Sigmoid colon (tissue), 7 donors: ENCODE measurements around the gene FAT4. TPM values are rescaled to one million over a fixed set of nuclear protein-coding genes. Genes with fewer than 3 reads are reported as not detected.

ENCODE experiments used
- DNase-seq: peaks from one replicate; pipeline ENCODE4 v3.0.0-alpha.2; 2019
- H3K27ac ChIP-seq, 4 donors: fragments of 200-600 bp; sonication (generic); one replicate each; pipeline ENCODE4 v1.5.1; 2016 to 2019; ENCODE audit warnings: mild to moderate bottlenecking in 1 of 4
- H3K27me3 ChIP-seq, 3 donors: fragments of 200-600 bp; sonication (generic); one replicate each; pipeline ENCODE4 v1.5.1; 2019; ENCODE audit warnings: mild to moderate bottlenecking in 1 of 3
- H3K36me3 ChIP-seq, 4 donors: fragments of 200-600 bp; sonication (generic); one replicate each; pipeline ENCODE4 v1.5.1; 2016 to 2019
- H3K4me1 ChIP-seq, 4 donors: fragments of 200-600 bp; sonication (generic); one replicate each; pipeline ENCODE4 v1.5.1; 2017 to 2019
- H3K4me3 ChIP-seq, 4 donors: fragments of 200-600 bp; sonication (generic); one replicate each; pipeline ENCODE4 v1.5.1; 2017 to 2019; ENCODE audit warnings: mild to moderate bottlenecking in 2 of 4, moderate library complexity in 1 of 4
- H3K9me3 ChIP-seq, 4 donors: fragments of 200-600 bp in 3 of 4; sonication (generic) in 3 of 4; one replicate each; pipeline versions ENCODE4 v1.5.1 to v1.6.1; 2013 to 2019
- EP300 ChIP-seq, 4 donors: sonication (generic); formaldehyde crosslinking; IDR thresholded peaks; one replicate each; pipeline ENCODE4 v1.6.1; 2017; ENCODE audit warnings: antibody characterized with exemption in 4 of 4
- POLR2A ChIP-seq, 2 donors: fragments of 450-650 bp; IDR thresholded peaks; one replicate each; pipeline ENCODE4 v1.6.1; 2016; ENCODE audit warnings: antibody characterized with exemption in 2 of 2, mild to moderate bottlenecking in 2 of 2, moderate library complexity in 2 of 2
- POLR2AphosphoS5 ChIP-seq, 4 donors: sonication (generic); formaldehyde crosslinking; IDR thresholded peaks; one replicate each; pipeline ENCODE4 v1.6.1; 2017; ENCODE audit warnings: antibody characterized with exemption in 4 of 4
- WGBS, 2 donors: extraction: QIAGEN DNeasy Blood & Tissue Kit; methylation state at CpG; one replicate each; pipeline ENCODE4 v1.1.7; 2013; 5-methylcytosine and 5-hydroxymethylcytosine counted together
- intact Hi-C: fragments of 100-400 bp; cut with DNase I; formaldehyde crosslinking; loops from one replicate; pipeline ENCODE4 v1.15.1; 2023
- polyA plus RNA-seq, 3 donors: library from polyadenylated mRNA; stranded (reverse); fragments of 200-250 nt; gene quantifications; one replicate each; pipeline ENCODE4 v1.2.3, GENCODE V29; 2013
- total RNA-seq, 4 donors: library from RNA; depleted of rRNA; stranded (reverse); fragments of >200 nt; gene quantifications; one replicate each; pipeline ENCODE4 v1.1.0, GENCODE V29; 2016
- TF ChIP-seq, protein P1 (sequence below), 4 experiments: fragments of 450-650 bp in 3 of 4; fragments of 200-600 bp in 1 of 4; IDR thresholded peaks; one replicate each; pipeline ENCODE4 v1.5.1; 2016 to 2019; ENCODE audit warnings: antibody characterized with exemption in 4 of 4, mild to moderate bottlenecking in 3 of 4, moderate library complexity in 2 of 4
- donor health status: healthy with polysubstance abuse.
- donor health status: Bipolar disorder and iron deficiency.
- donor health status: healthy.

Gene FAT4
- total and polyA plus RNA-seq, 7 donors, result under 0.01 to 74.2 (median 46.2) TPM

DNA sequence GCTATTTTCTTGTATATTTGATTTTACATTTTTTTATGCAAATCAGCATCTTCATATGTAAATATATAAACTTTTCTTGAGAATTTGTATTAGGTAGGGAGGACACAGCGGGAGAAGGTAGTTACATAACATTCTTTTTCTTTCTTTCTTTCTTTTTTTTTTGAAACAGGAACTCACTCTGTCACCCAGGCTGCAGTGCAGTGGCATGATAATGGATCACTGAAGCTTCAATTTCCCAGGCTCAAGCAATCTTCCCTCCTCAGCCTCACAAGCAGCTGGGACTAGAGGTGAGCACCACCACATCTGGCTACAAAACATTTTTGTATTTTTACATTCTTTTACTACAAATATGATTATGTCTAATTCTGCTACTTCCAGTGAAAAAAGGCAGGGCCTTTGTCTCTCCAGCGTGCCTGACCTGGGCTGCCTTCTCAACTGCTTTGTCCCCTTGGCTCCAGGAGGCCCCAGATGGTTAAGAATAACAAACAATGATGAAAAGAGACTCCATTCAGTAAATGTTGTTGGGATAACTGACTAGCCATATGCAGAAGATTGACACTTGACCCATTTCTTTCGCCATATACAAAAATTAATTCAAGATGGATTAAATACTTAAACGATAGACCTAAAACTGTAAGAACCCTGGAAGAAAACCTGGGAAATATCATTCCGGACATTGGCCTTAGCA is 46.5 kb upstream of the FAT4 start:
- Histone ChIP-seq H3K4me3 (no peak overlapping the region), H3K27ac (no peak overlapping the region), H3K4me1 (no peaks in the 10 kb centered on the region), H3K27me3 (no peaks in the 10 kb centered on the region), H3K9me3 (no peaks in the 10 kb centered on the region), H3K36me3 (no peaks in the 10 kb centered on the region)
- WGBS, 2 donors, result 79 to 85% methylated on average over 5 of the region's 5 CpGs
- DNase-seq, result no peak
- TF ChIP-seq POLR2AphosphoS5 (IDR thresholded peaks at IDR 0.05), result no peak
- TF ChIP-seq, protein P1, sequence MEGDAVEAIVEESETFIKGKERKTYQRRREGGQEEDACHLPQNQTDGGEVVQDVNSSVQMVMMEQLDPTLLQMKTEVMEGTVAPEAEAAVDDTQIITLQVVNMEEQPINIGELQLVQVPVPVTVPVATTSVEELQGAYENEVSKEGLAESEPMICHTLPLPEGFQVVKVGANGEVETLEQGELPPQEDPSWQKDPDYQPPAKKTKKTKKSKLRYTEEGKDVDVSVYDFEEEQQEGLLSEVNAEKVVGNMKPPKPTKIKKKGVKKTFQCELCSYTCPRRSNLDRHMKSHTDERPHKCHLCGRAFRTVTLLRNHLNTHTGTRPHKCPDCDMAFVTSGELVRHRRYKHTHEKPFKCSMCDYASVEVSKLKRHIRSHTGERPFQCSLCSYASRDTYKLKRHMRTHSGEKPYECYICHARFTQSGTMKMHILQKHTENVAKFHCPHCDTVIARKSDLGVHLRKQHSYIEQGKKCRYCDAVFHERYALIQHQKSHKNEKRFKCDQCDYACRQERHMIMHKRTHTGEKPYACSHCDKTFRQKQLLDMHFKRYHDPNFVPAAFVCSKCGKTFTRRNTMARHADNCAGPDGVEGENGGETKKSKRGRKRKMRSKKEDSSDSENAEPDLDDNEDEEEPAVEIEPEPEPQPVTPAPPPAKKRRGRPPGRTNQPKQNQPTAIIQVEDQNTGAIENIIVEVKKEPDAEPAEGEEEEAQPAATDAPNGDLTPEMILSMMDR (IDR thresholded peaks at IDR 0.05), result no peak
- TF ChIP-seq POLR2A (IDR thresholded peaks at IDR 0.05), result no peak
- no peak for TF ChIP-seq EP300 (IDR thresholded peaks at IDR 0.05)
- intact Hi-C loops, result no loop called here

DNA sequence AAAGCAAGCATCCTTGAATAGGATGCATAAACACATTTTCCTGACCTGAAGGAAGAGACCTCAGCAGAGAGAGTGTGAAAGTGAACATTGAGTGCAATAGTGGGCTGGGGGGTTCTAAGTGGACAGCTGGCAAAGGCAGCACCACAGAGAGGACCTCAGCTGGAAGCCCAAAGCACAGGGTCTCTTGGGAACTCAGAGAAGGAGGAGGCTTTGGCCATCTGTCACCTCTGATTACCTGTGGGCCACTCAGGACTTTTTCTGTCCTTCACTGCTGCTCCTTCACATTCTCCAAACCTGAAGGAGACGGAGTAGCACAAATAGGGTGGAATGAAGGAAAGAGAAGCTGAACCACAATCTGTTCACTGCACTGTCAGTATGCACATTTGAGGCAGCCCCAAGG is 37.9 kb upstream of the FAT4 start:
- DNase-seq, result no peak
- 76 to 89% methylated on average over 1 of the region's 1 CpG for WGBS, 2 donors
- TF ChIP-seq POLR2AphosphoS5 (IDR thresholded peaks at IDR 0.05), result no peak
- no peak for TF ChIP-seq EP300 (IDR thresholded peaks at IDR 0.05)
- TF ChIP-seq, protein P1 (IDR thresholded peaks at IDR 0.05), result no peak
- TF ChIP-seq POLR2A (IDR thresholded peaks at IDR 0.05), result no peak
- Histone ChIP-seq H3K36me3 (no peaks in the 10 kb centered on the region), H3K4me1 (no peaks in the 10 kb centered on the region), H3K27me3 (no peaks in the 10 kb centered on the region), H3K4me3 (no peak overlapping the region), H3K9me3 (no peaks in the 10 kb centered on the region), H3K27ac (no peak overlapping the region)
- intact Hi-C loops, result no loop called here

DNA sequence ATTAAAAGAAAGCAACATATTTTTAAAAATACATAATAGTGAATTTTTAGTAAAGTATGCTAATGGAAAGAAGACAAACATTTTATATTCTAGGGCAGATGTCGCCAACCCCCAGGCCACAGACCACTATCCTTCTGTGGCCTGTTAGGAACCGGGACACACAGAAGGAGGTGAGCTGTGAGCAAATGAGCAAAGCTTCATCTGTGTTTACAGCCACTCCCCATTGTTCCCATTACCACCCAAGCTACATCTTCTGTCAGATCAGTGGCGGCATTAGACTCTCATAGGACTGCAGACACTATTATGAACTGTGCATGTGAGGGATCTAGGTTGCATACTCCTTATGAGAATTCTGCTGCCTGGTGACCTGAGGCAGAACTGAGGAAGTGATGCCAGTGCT is 37.0 kb upstream of the FAT4 start:
- H3K27me3 ChIP-seq, result no peaks in the 10 kb centered on the region
- TF ChIP-seq, protein P1 (IDR thresholded peaks at IDR 0.05), result no peak
- TF ChIP-seq POLR2AphosphoS5 (IDR thresholded peaks at IDR 0.05) (no peak), POLR2A (IDR thresholded peaks at IDR 0.05) (no peak), EP300 (IDR thresholded peaks at IDR 0.05) (no peak)
- 63 to 84% methylated on average over 3 of the region's 3 CpGs for WGBS, 2 donors

DNA sequence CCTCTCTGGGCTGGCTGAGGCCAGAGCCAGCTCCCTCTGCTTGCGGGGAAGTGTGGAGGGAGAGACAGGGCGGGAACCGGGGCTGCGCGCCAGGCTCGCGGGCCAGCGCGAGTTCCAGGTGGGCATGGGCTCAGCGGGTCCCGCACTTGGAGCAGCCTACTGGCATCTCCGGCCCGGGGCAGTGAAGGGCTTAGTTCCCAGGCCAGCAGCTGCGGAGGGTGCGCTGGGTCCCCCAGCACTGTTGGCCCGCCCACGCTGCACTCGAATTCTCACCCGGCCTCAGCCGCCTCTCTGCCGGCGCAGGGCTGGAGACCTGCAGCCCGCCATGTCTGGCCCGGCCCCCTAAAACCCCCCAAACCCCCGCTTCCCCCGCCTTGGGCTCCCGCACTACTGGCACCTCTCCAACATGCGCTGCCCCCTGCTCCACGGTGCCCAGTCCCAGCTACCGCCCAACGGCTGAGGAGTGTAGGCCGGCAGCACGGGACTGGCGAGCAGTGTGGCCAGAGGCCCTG is 33.8 kb upstream of the FAT4 start:
- H3K27ac ChIP-seq, result no peak overlapping the region
- no peaks in the 10 kb centered on the region for H3K27me3 ChIP-seq
- no peak for DNase-seq
- no peaks in the 10 kb centered on the region for H3K4me1 ChIP-seq
- H3K4me3 ChIP-seq, result no peak overlapping the region
- H3K9me3 ChIP-seq, result no peaks in the 10 kb centered on the region
- TF ChIP-seq EP300 (IDR thresholded peaks at IDR 0.05), result no peak
- TF ChIP-seq, protein P1 (IDR thresholded peaks at IDR 0.05), result no peak
- no peak for TF ChIP-seq POLR2AphosphoS5 (IDR thresholded peaks at IDR 0.05)
- TF ChIP-seq POLR2A (IDR thresholded peaks at IDR 0.05), result no peak
- intact Hi-C loops, result no loop called here
- 95 to 96% methylated on average over 34 of the region's 34 CpGs for WGBS, 2 donors
- H3K36me3 ChIP-seq, result no peaks in the 10 kb centered on the region

More for the DNA sequence above, 37.0 kb upstream of the FAT4 start:
- no peak overlapping the region for H3K27ac ChIP-seq
- H3K36me3 ChIP-seq, result no peaks in the 10 kb centered on the region
- intact Hi-C loops, result no loop called here
- no peak for DNase-seq
- no peaks in the 10 kb centered on the region for H3K9me3 ChIP-seq
- H3K4me1 ChIP-seq, result no peaks in the 10 kb centered on the region
- no peak overlapping the region for H3K4me3 ChIP-seq
